Omental fat pad (tissue), 4 donors: Measurements from ENCODE around the gene COL4A2. TPM values are rescaled to one million over a fixed set of nuclear protein-coding genes. Genes with fewer than 3 reads are reported as not detected.

Experiments used
- ATAC-seq: fragments of 150-250 bp; one replicate; pipeline ENCODE4 v1.9.1; 2016; ENCODE audit warnings: mild to moderate bottlenecking, moderate library complexity; ENCODE audit not compliant: low FRiP score
- DNase-seq: peaks from one replicate; pipeline ENCODE4 v3.0.0-alpha.2; 2019; ENCODE audit warnings: low spot score
- total RNA-seq, 4 donors: library from RNA; depleted of rRNA; stranded (reverse); fragments of >200 nt; gene quantifications; one replicate each; pipeline ENCODE4 v1.1.0, GENCODE V29; 2016
- TF ChIP-seq, protein P1 (sequence below), 3 donors: fragments of 450-650 bp; IDR thresholded peaks; one replicate each; pipeline ENCODE4 v1.5.1; 2016 to 2017; ENCODE audit warnings: antibody characterized with exemption in 3 of 3, mild to moderate bottlenecking in 3 of 3, moderate library complexity in 2 of 3

The COL4A2 gene
- total RNA-seq, 4 donors from 2014 or later: 380 to 788 (median 684) TPM

DNA sequence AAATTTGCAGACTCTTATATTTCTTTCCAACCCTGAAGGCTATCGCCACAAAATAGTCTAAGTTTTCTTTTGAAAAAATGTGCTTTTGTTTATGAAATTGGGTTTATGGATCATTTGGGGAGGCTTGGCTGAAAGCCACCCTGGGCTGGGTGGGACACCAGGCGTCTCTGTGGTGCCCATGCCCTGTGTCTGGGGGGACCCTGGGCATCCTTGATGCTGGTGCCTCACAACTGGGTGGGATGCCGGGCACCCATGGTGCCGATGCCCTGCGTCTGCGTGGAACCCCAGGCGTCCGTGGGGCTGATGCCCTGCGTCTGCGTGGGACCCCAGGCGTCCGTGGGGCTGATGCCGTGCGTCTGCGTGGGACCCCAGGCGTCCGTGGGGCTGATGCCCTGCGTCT lies 149.5 kb downstream of the COL4A2 start:
- no peak for ATAC-seq
- TF ChIP-seq, protein P1, sequence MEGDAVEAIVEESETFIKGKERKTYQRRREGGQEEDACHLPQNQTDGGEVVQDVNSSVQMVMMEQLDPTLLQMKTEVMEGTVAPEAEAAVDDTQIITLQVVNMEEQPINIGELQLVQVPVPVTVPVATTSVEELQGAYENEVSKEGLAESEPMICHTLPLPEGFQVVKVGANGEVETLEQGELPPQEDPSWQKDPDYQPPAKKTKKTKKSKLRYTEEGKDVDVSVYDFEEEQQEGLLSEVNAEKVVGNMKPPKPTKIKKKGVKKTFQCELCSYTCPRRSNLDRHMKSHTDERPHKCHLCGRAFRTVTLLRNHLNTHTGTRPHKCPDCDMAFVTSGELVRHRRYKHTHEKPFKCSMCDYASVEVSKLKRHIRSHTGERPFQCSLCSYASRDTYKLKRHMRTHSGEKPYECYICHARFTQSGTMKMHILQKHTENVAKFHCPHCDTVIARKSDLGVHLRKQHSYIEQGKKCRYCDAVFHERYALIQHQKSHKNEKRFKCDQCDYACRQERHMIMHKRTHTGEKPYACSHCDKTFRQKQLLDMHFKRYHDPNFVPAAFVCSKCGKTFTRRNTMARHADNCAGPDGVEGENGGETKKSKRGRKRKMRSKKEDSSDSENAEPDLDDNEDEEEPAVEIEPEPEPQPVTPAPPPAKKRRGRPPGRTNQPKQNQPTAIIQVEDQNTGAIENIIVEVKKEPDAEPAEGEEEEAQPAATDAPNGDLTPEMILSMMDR (IDR thresholded peaks at IDR 0.05): no peak
- no peak for DNase-seq

DNA sequence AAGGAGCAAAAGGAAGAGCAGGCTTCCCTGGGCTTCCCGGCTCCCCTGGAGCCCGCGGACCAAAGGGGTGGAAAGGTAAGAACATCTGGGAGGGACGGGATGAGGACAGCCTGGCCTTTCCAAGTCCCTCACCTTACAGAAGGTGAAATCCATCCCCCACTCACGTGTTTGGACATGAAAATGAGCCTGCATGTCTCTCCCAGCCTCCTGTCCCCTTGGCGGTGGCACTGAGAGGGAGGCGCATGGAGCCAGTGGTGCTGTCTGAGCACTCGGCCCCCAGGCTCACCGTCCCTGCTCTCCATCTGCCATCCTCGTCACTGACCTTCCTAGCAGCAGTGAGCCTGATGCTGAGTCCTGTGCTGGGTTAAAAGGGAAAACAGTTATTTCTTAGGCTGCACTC lies 150.3 kb downstream of the COL4A2 start:
- DNase-seq: no peak
- ATAC-seq: no peak
- TF ChIP-seq, protein P1 (IDR thresholded peaks at IDR 0.05): no peak

DNA sequence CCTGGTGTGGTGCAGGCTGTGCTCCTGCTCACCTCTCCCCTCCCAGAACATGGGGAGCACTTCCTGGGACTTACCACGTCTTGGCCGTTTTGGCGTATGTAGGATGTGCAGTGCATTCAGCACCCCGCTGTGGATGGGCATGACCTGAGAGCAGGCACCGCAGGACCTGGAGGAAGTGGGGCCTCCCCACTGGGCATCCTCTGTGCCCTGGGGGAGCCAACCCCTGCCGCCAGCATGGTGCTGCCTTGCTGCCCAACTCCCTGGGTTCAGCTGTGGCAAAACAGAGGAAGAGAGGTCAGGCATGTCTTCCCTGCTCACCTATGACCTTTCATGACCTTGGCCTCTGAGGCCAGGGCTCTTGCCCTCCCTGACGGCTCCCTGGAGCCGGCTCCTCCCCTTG lies 150.9 kb downstream of the COL4A2 start:
- no peak for ATAC-seq
- TF ChIP-seq, protein P1 (IDR thresholded peaks at IDR 0.05): no peak
- no peak for DNase-seq

DNA sequence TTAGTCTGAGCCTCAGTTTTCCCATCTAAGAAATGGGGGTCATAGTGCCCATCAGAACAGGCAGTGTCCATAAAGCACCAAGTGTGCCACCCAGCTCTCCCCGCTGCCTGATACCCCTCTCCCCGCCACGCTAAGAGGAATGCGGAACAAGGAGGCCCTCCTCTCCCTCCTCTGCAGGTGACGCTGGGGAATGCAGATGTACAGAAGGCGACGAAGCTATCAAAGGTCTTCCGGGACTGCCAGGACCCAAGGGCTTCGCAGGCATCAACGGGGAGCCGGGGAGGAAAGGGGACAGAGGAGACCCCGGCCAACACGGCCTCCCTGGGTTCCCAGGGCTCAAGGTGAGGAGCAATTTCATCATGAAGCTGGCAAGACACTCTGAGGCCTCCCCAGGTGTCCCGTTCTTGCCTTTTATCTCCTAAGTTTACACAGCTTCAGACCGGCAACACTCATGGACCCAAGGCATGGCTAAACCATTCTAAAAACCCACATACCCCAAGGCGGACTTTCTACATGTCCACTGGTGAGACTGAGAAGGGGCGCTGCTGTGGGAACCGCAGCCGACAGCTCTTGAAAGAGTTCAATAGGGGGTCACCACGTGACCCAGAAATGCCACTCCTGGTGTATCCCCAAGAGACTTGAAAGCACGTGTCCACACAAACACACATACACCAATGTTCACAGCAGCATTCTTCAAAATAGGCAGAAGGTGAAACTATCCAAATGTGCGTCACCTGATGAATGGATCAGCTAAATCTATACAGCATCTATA lies 151.7 kb downstream of the COL4A2 start:
- DNase-seq (no peak), ATAC-seq (no peak)
- TF ChIP-seq, protein P1 (IDR thresholded peaks at IDR 0.05): no peak

DNA sequence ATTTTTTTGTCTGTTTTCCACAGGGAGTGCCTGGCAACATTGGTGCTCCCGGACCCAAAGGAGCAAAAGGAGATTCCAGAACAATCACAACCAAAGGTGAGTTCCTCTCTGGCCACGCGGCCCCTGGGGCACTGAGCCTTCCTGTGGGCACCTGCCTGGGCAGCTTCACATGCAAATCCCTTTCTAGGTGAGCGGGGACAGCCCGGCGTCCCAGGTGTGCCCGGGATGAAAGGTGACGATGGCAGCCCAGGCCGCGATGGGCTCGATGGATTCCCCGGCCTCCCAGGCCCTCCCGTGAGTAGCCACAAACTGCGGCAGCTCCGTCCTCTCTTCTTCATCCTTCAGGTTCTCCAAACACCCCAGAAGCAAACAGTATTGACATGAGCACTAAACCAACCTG lies 155.0 kb downstream of the COL4A2 start:
- DNase-seq (no peak), ATAC-seq (no peak)
- TF ChIP-seq, protein P1 (IDR thresholded peaks at IDR 0.05): no peak

DNA sequence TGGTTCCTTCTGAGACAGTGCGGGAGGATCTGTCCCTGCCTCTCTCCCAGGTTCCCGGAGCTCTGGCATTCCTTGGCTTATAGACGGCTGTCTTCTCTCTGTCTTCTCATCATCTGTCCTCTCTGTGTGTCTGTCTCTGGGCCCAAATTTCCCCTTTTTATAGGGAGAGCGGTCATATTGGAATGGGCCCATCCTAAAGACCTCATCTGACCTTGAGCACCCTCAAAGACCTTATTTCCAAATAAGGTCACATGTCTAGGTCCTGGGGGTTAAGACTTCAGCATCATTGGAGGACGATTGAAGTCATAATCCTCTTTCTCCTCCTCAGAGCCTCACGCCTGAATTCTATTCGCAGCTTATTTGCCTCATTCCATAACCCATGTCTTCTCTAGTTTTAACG lies 156.1 kb downstream of the COL4A2 start:
- TF ChIP-seq, protein P1 (IDR thresholded peaks at IDR 0.05): no peak
- DNase-seq (no peak), ATAC-seq (no peak)

DNA sequence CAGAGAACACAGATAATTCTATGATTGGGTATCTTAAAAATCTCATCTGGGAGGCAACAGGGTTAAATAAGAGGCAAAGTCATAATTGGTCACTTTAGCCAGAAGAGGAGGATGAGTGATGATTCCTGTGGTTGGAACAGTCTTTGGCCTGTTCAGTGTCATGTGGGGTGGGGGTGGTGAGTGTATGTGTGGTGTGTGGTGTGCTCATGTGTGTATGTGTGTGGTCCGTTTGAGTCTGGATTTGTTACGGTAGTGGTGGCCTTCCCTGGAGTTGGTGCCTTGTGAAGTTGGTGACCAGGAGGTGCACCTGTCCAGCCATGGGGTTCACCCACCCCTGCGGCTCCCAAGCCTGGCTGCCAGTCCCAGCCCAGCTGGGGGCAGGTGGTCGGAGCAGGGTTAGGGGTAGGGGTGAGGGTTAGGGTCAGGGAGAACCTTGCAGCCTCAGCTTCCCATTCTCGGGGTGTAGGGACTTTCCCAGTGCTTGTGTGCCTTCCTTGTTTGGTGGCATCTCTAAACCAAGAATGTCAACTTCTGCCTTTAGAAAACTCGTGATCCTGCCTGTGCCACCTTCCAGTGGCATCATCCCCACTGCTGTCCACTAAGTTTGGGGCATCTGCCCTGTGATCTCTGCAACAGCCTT lies 156.9 kb downstream of the COL4A2 start:
- DNase-seq (no peak), ATAC-seq (no peak)
- TF ChIP-seq, protein P1 (IDR thresholded peaks at IDR 0.05): no peak
